ENCODE results near the gene ELOA2.
"Not testable (repeated sequence)": the region's sequence is repeated elsewhere in the genome, so short reads cannot be mapped to it uniquely, and the experiment has no call there.

GRCh38 chr18:47034591-47034990, 830 bp downstream of the ELOA2 start:
- TF ChIP-seq CTCF (conservative IDR thresholded peaks at IDR 0.05; ENCODE audit: low read depth, low read length); EZH2 (IDR thresholded peaks at IDR 0.05; ENCODE audit: low read length, unreplicated experiment); EZH2phosphoT487 (IDR thresholded peaks at IDR 0.05; ENCODE audit: borderline replicate concordance, low read length): not testable (repeated sequence)
